GM12875 (cell line): ENCODE results near the gene RNF148.

Experiments
- H3K4me3 ChIP-seq: one replicate; pipeline ENCODE4 v1.5.1; 2011; ENCODE audit warnings: low read depth, low read length, control low read depth
- CTCF ChIP-seq: IDR thresholded peaks from 2 replicates; pipeline ENCODE4 v1.5.1; 2011; ENCODE audit warnings: low read depth, mild to moderate bottlenecking, control low read depth, inconsistent platforms, low read length, moderate library complexity, borderline replicate concordance; ENCODE audit not compliant: insufficient read depth

RNF148 gene

DNA sequence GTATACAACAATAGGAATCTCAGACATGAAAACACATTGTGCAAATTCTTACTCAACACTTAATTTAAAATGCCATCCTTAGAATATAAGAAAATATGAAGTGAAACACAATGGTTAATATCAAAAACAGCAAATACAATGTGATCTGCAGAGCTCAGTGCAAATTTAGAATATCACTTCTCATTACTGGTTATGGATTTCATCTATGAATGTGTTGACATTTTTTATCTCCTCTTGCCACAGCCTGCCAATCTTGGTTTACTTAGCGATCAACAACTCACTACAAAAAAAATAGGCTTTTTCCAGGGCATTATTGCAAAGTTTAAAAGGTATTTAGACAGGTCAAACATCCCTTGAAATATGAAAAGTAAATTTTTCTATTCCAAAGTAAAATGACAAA, 25.0 kb upstream of the RNF148 start:
- no peak for TF ChIP-seq CTCF
- H3K4me3 ChIP-seq, result no peak overlapping the region

GRCh38 chr7:122727354-122727753, 24.6 kb upstream of the RNF148 start:
- no peak for TF ChIP-seq CTCF
- no peak overlapping the region for H3K4me3 ChIP-seq

- H3K4me3 ChIP-seq, result no peak overlapping the region
- no peak for TF ChIP-seq CTCF
Observed at GRCh38 chr7:122726881-122727280, 24.2 kb upstream of the RNF148 start.

GRCh38 chr7:122724366-122724765, 21.6 kb upstream of the RNF148 start:
- no peak for TF ChIP-seq CTCF
- H3K4me3 ChIP-seq, result no peak overlapping the region

DNA sequence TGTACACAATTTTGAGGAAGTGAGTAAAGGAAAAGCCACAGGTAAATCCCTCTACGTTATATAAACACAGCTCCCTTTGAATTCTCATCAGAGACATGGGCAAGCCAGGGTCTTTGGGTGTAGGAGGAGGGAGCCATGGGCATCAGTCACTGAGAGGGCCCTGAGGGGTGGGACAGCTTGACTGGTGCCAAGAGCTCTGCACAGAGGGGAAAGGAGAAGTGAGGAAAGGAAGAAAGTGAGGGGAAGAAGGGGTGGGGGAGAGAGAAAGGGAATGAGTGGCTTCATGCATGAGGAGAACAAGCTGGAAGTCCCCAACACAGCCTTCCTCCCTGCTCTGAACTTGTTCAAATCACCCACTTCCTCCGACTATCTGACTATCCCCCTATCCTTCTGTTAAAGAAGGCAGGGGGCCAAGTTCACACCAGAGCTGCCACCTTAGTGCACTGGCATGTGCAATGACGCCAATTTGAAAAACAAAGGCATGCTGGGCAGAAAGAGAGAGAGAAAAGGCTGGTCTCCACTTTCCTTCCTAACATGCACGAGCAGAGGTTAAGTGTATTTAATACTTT, 16.4 kb upstream of the RNF148 start:
- H3K4me3 ChIP-seq, result no peak overlapping the region
- no peak for TF ChIP-seq CTCF

DNA sequence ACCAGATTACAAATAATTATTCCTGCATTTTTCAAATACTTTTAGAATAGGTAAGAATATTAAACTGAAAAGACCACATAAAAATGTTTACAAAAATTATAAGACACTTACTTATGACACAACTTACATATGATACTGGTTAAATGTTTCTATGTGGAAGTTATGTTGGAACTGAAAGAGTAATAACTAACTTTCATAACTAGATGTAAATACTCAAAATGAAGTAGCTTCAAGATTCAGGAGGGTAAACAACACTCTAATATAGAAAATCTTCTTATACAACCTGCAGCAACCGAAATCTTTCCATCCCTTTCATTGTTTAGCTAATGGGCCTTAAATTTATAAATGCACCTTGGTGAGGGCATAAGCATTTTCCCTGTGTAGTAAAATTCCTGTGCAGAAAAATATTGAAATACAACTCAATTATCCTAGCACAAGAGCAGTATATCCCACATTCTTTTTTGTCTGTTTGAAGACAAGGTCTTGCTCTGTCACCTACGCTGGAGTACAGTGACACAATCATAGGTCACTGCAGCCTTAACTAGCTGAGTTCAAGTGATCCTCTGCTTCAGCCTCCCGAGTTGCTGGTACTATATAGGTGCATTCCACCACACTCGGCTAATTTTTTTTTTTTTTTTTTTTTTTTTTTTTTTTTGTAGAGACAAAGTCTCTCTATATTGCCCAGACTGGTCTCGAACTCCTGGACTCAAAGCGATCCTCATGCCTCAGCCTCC, 14.8 kb upstream of the RNF148 start:
- no peak overlapping the region for H3K4me3 ChIP-seq
- TF ChIP-seq CTCF, result no peak

GRCh38 chr7:122715183-122715582, 12.5 kb upstream of the RNF148 start:
- no peak overlapping the region for H3K4me3 ChIP-seq
- no peak for TF ChIP-seq CTCF
